ENCODE measurements around the gene UQCC5.

Gene UQCC5

DNA sequence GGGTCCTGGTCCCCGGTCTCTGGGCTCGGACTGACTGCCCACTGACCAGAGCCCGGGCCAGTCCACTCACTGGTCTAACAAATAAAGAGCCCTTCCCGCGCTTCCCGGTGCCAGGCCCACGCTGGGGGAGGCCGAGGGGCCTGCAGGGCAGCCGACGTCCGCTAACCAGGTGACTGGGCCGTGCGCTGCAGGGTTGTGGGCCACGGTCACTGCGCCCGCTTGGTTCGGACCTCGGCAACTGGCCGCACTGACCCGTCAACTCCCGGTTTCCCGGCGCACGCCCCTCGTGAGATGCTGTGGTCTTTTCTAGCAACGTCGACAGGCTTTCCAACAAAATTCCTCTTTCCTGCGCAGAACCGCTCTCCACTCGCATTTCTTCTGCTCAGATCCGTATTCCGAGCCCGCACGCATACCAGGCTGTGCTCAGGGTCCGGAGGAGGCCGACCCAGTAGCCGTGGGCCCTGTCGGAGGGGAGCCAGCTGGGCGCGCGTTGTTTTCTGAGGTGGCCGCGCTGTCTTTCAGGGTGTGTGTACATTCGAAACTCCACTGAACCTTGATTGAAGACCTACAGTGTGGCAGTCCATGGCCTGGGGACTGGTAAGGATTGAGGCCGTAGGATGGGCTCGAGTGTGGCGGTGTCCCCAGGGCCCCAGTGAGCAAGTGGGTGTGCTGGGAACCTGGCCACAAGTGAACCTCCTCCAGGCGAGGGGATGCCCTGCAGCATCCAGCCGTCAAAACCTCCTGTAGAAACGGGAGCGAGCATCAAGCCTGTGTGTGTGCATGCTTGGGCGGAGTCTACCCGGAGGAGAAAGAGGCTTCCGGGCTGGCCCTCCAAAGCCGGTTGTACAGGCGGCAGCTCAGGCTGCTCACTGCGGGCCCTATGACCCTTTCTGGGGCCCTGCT, 1.9 kb upstream of the UQCC5 start (continued):
- TF ChIP-seq, protein P1, sequence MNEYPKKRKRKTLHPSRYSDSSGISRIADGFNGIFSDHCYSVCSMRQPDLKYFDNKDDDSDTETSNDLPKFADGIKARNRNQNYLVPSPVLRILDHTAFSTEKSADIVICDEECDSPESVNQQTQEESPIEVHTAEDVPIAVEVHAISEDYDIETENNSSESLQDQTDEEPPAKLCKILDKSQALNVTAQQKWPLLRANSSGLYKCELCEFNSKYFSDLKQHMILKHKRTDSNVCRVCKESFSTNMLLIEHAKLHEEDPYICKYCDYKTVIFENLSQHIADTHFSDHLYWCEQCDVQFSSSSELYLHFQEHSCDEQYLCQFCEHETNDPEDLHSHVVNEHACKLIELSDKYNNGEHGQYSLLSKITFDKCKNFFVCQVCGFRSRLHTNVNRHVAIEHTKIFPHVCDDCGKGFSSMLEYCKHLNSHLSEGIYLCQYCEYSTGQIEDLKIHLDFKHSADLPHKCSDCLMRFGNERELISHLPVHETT (tag by site-specific recombination; IDR thresholded peaks at IDR 0.05): no peak
- TF ChIP-seq, protein P2, sequence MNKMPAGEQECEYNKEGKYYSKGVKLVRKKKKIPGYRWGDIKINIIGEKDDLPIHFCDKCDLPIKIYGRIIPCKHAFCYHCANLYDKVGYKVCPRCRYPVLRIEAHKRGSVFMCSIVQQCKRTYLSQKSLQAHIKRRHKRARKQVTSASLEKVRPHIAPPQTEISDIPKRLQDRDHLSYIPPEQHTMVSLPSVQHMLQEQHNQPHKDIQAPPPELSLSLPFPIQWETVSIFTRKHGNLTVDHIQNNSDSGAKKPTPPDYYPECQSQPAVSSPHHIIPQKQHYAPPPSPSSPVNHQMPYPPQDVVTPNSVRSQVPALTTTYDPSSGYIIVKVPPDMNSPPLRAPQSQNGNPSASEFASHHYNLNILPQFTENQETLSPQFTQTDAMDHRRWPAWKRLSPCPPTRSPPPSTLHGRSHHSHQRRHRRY (tag by site-specific recombination; IDR thresholded peaks at IDR 0.05): no peak
- TF ChIP-seq ZNF707 (tag by site-specific recombination; IDR thresholded peaks at IDR 0.05): no peak
- TF ChIP-seq ZFHX2 (tag by site-specific recombination; conservative IDR thresholded peaks at IDR 0.05): peak; percentile 30; the same call in 1 of the 2 replicates

DNA sequence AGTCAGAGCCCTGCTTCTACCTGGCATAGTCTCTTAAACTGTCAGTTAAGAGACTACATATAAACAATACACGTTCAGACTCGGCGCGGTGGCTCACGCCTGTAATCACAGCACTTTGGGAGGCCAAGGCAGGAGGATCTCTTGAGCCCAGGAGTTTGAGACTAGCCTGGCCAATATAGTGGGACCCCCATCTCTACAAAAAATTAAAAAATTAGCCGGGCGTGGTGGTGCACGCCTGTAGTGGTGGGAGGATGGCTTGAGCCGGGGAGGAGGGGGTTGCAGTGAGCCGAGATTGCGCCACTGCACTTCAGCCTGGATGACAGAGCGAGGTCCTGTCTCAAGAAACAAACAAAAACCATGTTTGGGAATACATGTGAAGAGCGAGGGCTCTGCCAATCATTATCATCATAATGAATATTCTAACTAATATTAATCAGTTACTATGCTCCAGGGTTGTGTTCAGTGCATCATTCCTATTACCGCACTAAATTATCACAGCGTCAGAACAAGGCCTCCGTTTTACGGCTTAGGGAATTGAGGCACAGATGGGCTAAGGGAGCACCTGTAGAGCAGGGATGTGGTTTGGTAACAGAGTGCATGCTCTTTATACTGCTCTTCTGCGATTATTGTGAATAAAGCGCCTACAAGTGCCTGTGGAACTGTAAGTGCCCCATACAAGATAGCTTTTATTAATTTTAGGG, 844 bp upstream of the UQCC5 start:
- no peak overlapping the region for H3K27ac ChIP-seq (ENCODE audit: extremely low read depth, low read depth, low read length)
- H3K4me3 ChIP-seq (ENCODE audit: low read depth, low read length): no peak overlapping the region
- no peaks in the 10 kb centered on the region for H3K9me3 ChIP-seq (ENCODE audit: control insufficient read depth, insufficient read depth, low read depth, low read length)
- TF ChIP-seq, protein P3, sequence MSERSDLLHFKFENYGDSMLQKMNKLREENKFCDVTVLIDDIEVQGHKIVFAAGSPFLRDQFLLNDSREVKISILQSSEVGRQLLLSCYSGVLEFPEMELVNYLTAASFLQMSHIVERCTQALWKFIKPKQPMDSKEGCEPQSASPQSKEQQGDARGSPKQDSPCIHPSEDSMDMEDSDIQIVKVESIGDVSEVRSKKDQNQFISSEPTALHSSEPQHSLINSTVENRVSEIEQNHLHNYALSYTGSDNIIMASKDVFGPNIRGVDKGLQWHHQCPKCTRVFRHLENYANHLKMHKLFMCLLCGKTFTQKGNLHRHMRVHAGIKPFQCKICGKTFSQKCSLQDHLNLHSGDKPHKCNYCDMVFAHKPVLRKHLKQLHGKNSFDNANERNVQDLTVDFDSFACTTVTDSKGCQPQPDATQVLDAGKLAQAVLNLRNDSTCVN (tag by site-specific recombination; optimal IDR thresholded peaks at IDR 0.05): no peak
- TF ChIP-seq OSR2 (tag by site-specific recombination; IDR thresholded peaks at IDR 0.05) (no peak), SCRT2 (tag by site-specific recombination; IDR thresholded peaks at IDR 0.05) (peak; percentile 82), SCRT1 (tag by site-specific recombination; IDR thresholded peaks at IDR 0.05; ENCODE audit: borderline replicate concordance) (0 out of 2 replicates have a peak, but pooled peaks have one; percentile 29), ZNF121 (tag by site-specific recombination; IDR thresholded peaks at IDR 0.05) (peak; percentile 68; the same call in 1 of the 2 replicates), ZNF335 (tag by site-specific recombination; conservative IDR thresholded peaks at IDR 0.05) (no peak)
- TF ChIP-seq, protein P4, sequence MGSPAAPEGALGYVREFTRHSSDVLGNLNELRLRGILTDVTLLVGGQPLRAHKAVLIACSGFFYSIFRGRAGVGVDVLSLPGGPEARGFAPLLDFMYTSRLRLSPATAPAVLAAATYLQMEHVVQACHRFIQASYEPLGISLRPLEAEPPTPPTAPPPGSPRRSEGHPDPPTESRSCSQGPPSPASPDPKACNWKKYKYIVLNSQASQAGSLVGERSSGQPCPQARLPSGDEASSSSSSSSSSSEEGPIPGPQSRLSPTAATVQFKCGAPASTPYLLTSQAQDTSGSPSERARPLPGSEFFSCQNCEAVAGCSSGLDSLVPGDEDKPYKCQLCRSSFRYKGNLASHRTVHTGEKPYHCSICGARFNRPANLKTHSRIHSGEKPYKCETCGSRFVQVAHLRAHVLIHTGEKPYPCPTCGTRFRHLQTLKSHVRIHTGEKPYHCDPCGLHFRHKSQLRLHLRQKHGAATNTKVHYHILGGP (tag by site-specific recombination; IDR thresholded peaks at IDR 0.05): no peak
- peaks cover 4% of the 10 kb centered on the region; the same call in 1 of the 2 replicates for H3K4me1 ChIP-seq (ENCODE audit: control insufficient read depth, insufficient read depth, low read length)
- ChIA-PET CTCF (no interaction called here), POLR2A (interaction anchor here (0.6 to 1.1 kb wide), 15 partner anchors 9 to 480 kb away, joined by 3 to 8 read pairs (median 4); partner anchors contain the start of genes DUSP7, GNL3, NEK4 and PBRM1)
- H3K36me3 ChIP-seq (ENCODE audit: control insufficient read depth in 2 of 2, insufficient read depth in 1 of 2, low read length in 2 of 2): peaks cover 0 to 37% of the 10 kb centered on the region in 2 experiments; a peak in 1 of 3 replicates

DNA sequence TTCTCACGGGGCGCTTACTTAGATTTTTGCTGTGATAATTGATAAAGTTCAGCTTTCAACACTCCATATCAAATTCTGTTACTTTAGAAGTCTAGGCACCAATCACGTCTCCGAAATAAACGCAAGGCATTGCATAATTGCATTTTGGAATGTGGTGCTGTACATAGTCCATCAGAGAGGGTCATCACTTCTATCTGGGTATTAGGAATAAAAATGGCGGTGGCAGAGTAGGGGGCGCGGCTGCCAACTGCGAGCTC, 365 bp upstream of the UQCC5 start:
- Histone ChIP-seq H3K9me3 (ENCODE audit: control insufficient read depth, insufficient read depth, low read depth, low read length) (no peaks in the 10 kb centered on the region), H3K27ac (ENCODE audit: extremely low read depth, low read depth, low read length) (no peak overlapping the region), H3K4me3 (ENCODE audit: low read depth, low read length) (no peak overlapping the region), H3K4me1 (ENCODE audit: control insufficient read depth, insufficient read depth, low read length) (peaks cover 4% of the 10 kb centered on the region; the same call in 1 of the 2 replicates), H3K36me3 (ENCODE audit: control insufficient read depth in 2 of 2, insufficient read depth in 1 of 2, low read length in 2 of 2) (peaks cover 0 to 37% of the 10 kb centered on the region in 2 experiments; a peak in 1 of 3 replicates)
- ChIA-PET POLR2A (interaction anchor here (0.5 to 1.1 kb wide), 16 partner anchors 9 to 480 kb away, joined by 3 to 8 read pairs (median 4); partner anchors contain the start of genes DUSP7, GNL3, NEK4 and PBRM1), CTCF (no interaction called here)
- TF ChIP-seq ZIC2 (tag by site-specific recombination; IDR thresholded peaks at IDR 0.05) (0 out of 2 replicates have a peak, but pooled peaks have one; percentile 15), KLF10 (tag by site-specific recombination; IDR thresholded peaks at IDR 0.05) (peak; percentile 73), SCRT2 (tag by site-specific recombination; IDR thresholded peaks at IDR 0.05) (0 out of 2 replicates have a peak, but pooled peaks have one; percentile 0), ZSCAN23 (tag by site-specific recombination; IDR thresholded peaks at IDR 0.05) (no peak), YY2 (tag by site-specific recombination; IDR thresholded peaks at IDR 0.05) (0 out of 2 replicates have a peak, but pooled peaks have one; percentile 28)
- TF ChIP-seq, protein P5, sequence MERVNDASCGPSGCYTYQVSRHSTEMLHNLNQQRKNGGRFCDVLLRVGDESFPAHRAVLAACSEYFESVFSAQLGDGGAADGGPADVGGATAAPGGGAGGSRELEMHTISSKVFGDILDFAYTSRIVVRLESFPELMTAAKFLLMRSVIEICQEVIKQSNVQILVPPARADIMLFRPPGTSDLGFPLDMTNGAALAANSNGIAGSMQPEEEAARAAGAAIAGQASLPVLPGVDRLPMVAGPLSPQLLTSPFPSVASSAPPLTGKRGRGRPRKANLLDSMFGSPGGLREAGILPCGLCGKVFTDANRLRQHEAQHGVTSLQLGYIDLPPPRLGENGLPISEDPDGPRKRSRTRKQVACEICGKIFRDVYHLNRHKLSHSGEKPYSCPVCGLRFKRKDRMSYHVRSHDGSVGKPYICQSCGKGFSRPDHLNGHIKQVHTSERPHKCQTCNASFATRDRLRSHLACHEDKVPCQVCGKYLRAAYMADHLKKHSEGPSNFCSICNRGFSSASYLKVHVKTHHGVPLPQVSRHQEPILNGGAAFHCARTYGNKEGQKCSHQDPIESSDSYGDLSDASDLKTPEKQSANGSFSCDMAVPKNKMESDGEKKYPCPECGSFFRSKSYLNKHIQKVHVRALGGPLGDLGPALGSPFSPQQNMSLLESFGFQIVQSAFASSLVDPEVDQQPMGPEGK (tag by site-specific recombination; IDR thresholded peaks at IDR 0.05): 0 out of 2 replicates have a peak, but pooled peaks have one; percentile 53
